HG03175 (cell line): Measurements from ENCODE around the gene ST6GALNAC3.
"Not testable (repeated sequence)": the region's sequence is repeated elsewhere in the genome, so short reads cannot be mapped to it uniquely, and the experiment has no call there.

Experiments
- ATAC-seq: cut with Tn5 transposase; IDR thresholded peaks from one replicate; pipeline ENCODE4 v1.9.1; 2021; ENCODE audit warnings: mild to moderate bottlenecking, moderate library complexity; ENCODE audit not compliant: unreplicated experiment

ST6GALNAC3 gene

GRCh38 chr1:76613886-76614285, 539.3 kb downstream of the ST6GALNAC3 start:
- ATAC-seq = no peak

GRCh38 chr1:76615253-76616035, 540.9 kb downstream of the ST6GALNAC3 start:
- ATAC-seq = no peak

GRCh38 chr1:76620371-76620770, 545.8 kb downstream of the ST6GALNAC3 start:
- ATAC-seq = no peak

GRCh38 chr1:76622774-76623528, 548.4 kb downstream of the ST6GALNAC3 start:
- no peak for ATAC-seq

- no peak for ATAC-seq
Observed at GRCh38 chr1:76625886-76626678, 551.5 kb downstream of the ST6GALNAC3 start.

- ATAC-seq = no peak
Observed at GRCh38 chr1:76627498-76627897, 553.0 kb downstream of the ST6GALNAC3 start.

GRCh38 chr1:76627901-76628300, 553.4 kb downstream of the ST6GALNAC3 start:
- ATAC-seq = no peak

GRCh38 chr1:76632136-76632535, 557.6 kb downstream of the ST6GALNAC3 start:
- no peak for ATAC-seq

- ATAC-seq = no peak
Observed at GRCh38 chr1:76635784-76636183, 561.2 kb downstream of the ST6GALNAC3 start.

- no peak for ATAC-seq
Observed at GRCh38 chr1:76639181-76639580, 564.6 kb downstream of the ST6GALNAC3 start.

- no peak for ATAC-seq
Observed at GRCh38 chr1:76640092-76640491, 565.5 kb downstream of the ST6GALNAC3 start.

GRCh38 chr1:76640723-76641122, 566.2 kb downstream of the ST6GALNAC3 start:
- no peak for ATAC-seq

- no peak for ATAC-seq
Observed at GRCh38 chr1:76644139-76644538, 569.6 kb downstream of the ST6GALNAC3 start.

GRCh38 chr1:76652860-76653259, 578.3 kb downstream of the ST6GALNAC3 start:
- ATAC-seq = not testable (repeated sequence)

GRCh38 chr1:76657623-76658022, 583.1 kb downstream of the ST6GALNAC3 start:
- no peak for ATAC-seq

GRCh38 chr1:76659171-76659940, 584.8 kb downstream of the ST6GALNAC3 start:
- ATAC-seq = no peak

- ATAC-seq = no peak
Observed at GRCh38 chr1:76661531-76661930, 587.0 kb downstream of the ST6GALNAC3 start.

GRCh38 chr1:76666499-76666898, 592.0 kb downstream of the ST6GALNAC3 start:
- ATAC-seq = no peak

- ATAC-seq = peak; percentile 96
Observed at GRCh38 chr1:76668046-76668445, 593.5 kb downstream of the ST6GALNAC3 start.

- no peak for ATAC-seq
Observed at GRCh38 chr1:76669131-76669530, 594.6 kb downstream of the ST6GALNAC3 start.
